Erythroblast (primary cell): ENCODE results near the gene GPX5.
"Not testable (repeated sequence)": the region's sequence is repeated elsewhere in the genome, so short reads cannot be mapped to it uniquely, and the experiment has no call there.

Experiments used
- GATA1 ChIP-seq: IDR thresholded peaks from 2 replicates; pipeline ENCODE4 v1.6.1; 2011; ENCODE audit warnings: low read depth, mild to moderate bottlenecking, control low read depth, low read length, moderate library complexity
- POLR2A ChIP-seq: IDR thresholded peaks from 2 replicates; pipeline ENCODE4 v1.6.1; 2011; ENCODE audit warnings: mild to moderate bottlenecking, low read length

- not testable (repeated sequence) for TF ChIP-seq POLR2A, GATA1
These were observed 21.3 kb downstream of the GPX5 start for GRCh38 chr6:28547003-28547402.
